DOHH2 (cell line): Measurements from ENCODE around the gene FREM2.

Source experiments
- H3F3A ChIP-seq: fragments of 200-600 bp; sonication (generic), shearing (Covaris generic); 2 replicates; pipeline ENCODE4 v1.6.0; 2016; ENCODE audit warnings: antibody characterized with exemption, mild to moderate bottlenecking; ENCODE audit not compliant: control insufficient read depth, insufficient read depth
- H3K27ac ChIP-seq: fragments of 200-600 bp; sonication (generic); 2 replicates; pipeline ENCODE4 v1.5.1; 2014; ENCODE audit warnings: low read depth, mild to moderate bottlenecking, low read length, moderate library complexity
- H3K27me3 ChIP-seq: fragments of 200-600 bp; sonication (generic); 2 replicates; pipeline ENCODE4 v1.6.1; 2014; ENCODE audit warnings: mild to moderate bottlenecking, low read length, mixed read lengths; ENCODE audit not compliant: control insufficient read depth
- H3K36me3 ChIP-seq: fragments of 200-600 bp; sonication (generic); 2 replicates; pipeline ENCODE4 v1.6.1; 2014; ENCODE audit warnings: mild to moderate bottlenecking, low read length, moderate library complexity, mixed read lengths; ENCODE audit not compliant: control insufficient read depth
- H3K4me1 ChIP-seq: fragments of 200-600 bp; sonication (generic); 2 replicates; pipeline ENCODE4 v1.6.1; 2014; ENCODE audit warnings: mild to moderate bottlenecking, low read length, mixed read lengths; ENCODE audit not compliant: control insufficient read depth
- H3K4me2 ChIP-seq: fragments of 200-600 bp; sonication (generic); 2 replicates; pipeline ENCODE4 v1.6.0; 2014; ENCODE audit warnings: mild to moderate bottlenecking, low read length, moderate library complexity
- H3K4me3 ChIP-seq: fragments of 200-600 bp; sonication (generic); 2 replicates; pipeline ENCODE4 v1.5.1; 2014; ENCODE audit warnings: mild to moderate bottlenecking, low read length, mixed read lengths
- H3K79me2 ChIP-seq: fragments of 200-600 bp; sonication (generic); 2 replicates; pipeline ENCODE4 v1.6.1; 2014; ENCODE audit warnings: mild to moderate bottlenecking, low read length, mixed read lengths; ENCODE audit not compliant: control insufficient read depth
- H3K9me2 ChIP-seq: fragments of 200-600 bp; sonication (generic); replicated peaks from 2 replicates; pipeline ENCODE4 v1.6.1; 2014; ENCODE audit warnings: mild to moderate bottlenecking, low read length, mixed read lengths; ENCODE audit not compliant: control insufficient read depth
- H3K9me3 ChIP-seq: fragments of 200-600 bp; sonication (generic); 2 replicates; pipeline ENCODE4 v1.6.1; 2014; ENCODE audit warnings: antibody characterized with exemption, low read length, mixed read lengths; ENCODE audit not compliant: control insufficient read depth, insufficient read depth
- H4K20me1 ChIP-seq: fragments of 200-600 bp; sonication (generic); 2 replicates; pipeline ENCODE4 v1.6.0; 2014; ENCODE audit warnings: low read depth, mild to moderate bottlenecking, antibody characterized with exemption, low read length, moderate library complexity; ENCODE audit not compliant: control insufficient read depth, insufficient read depth
- EZH2phosphoT487 ChIP-seq: fragments of 200-600 bp; sonication (generic); IDR thresholded peaks from 2 replicates; pipeline ENCODE4 v1.6.1; 2017; ENCODE audit warnings: borderline replicate concordance, mild to moderate bottlenecking, antibody characterized with exemption, low read length, moderate library complexity, mixed read lengths
- TF ChIP-seq, protein P1 (sequence below): fragments of 200-600 bp; sonication (generic); IDR thresholded peaks from one replicate; pipeline ENCODE4 v1.5.1; 2014; ENCODE audit warnings: antibody characterized with exemption, mild to moderate bottlenecking, low read depth, low read length; ENCODE audit not compliant: poor library complexity, severe bottlenecking

The FREM2 gene

DNA sequence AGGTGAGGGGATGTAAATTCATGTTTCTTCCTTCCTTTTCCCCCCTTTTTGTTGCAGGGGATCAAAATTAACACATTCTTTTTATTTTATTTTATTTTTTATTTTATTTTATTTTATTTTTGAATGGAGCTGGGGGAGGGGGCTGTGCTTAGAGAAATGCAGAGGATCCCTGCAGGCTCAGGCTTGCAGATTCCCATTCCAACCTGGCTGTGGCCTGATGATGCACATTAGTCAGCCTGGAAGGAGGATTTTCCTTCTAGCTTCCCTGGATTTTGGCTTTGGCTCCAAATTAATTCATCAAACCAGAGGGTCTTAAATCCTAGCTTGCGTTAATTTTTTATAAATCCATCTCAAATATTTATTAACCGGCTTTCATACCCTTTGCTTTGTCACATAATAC is 67.0 kb downstream of the FREM2 start:
- Histone ChIP-seq H3K9me3 (no peaks in the 10 kb centered on the region), H3K79me2 (no peaks in the 10 kb centered on the region), H3K9me2 (no peaks in the 10 kb centered on the region), H3K27ac (no peak overlapping the region), H3K36me3 (no peaks in the 10 kb centered on the region), H3K4me3 (no peak overlapping the region), H3K4me2 (no peak overlapping the region), H3F3A (no peaks in the 10 kb centered on the region), H4K20me1 (no peaks in the 10 kb centered on the region), H3K27me3 (peaks cover 17% of the 10 kb centered on the region; the same call in 1 of the 2 replicates), H3K4me1 (no peaks in the 10 kb centered on the region)
- no peak for TF ChIP-seq EZH2phosphoT487
- TF ChIP-seq, protein P1, sequence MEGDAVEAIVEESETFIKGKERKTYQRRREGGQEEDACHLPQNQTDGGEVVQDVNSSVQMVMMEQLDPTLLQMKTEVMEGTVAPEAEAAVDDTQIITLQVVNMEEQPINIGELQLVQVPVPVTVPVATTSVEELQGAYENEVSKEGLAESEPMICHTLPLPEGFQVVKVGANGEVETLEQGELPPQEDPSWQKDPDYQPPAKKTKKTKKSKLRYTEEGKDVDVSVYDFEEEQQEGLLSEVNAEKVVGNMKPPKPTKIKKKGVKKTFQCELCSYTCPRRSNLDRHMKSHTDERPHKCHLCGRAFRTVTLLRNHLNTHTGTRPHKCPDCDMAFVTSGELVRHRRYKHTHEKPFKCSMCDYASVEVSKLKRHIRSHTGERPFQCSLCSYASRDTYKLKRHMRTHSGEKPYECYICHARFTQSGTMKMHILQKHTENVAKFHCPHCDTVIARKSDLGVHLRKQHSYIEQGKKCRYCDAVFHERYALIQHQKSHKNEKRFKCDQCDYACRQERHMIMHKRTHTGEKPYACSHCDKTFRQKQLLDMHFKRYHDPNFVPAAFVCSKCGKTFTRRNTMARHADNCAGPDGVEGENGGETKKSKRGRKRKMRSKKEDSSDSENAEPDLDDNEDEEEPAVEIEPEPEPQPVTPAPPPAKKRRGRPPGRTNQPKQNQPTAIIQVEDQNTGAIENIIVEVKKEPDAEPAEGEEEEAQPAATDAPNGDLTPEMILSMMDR, result no peak

DNA sequence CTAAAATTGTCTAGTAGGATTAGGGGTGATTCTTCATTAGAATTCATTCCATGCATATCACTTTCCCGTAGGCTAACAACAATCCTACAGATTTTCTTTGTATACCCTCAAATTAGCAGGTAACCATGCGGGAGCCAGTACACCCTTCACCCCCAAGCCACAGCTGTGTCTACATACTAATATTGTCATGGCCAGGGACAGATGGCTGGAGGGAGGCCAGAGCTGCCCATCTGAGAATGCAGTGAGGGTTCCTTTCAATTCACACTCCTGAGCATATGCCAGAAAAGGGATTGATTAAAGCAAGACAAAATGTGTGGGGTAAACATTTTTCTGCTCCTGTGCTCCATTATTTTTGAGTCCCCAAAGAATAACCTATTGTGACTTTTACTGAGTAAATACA is 68.9 kb downstream of the FREM2 start:
- Histone ChIP-seq H3F3A (no peaks in the 10 kb centered on the region), H3K27me3 (peaks cover 19% of the 10 kb centered on the region; the same call in 1 of the 2 replicates), H3K79me2 (no peaks in the 10 kb centered on the region), H3K4me2 (no peak overlapping the region), H3K4me3 (no peak overlapping the region), H3K27ac (no peak overlapping the region), H3K9me3 (no peaks in the 10 kb centered on the region), H4K20me1 (no peaks in the 10 kb centered on the region), H3K36me3 (no peaks in the 10 kb centered on the region), H3K4me1 (no peaks in the 10 kb centered on the region), H3K9me2 (no peaks in the 10 kb centered on the region)
- no peak for TF ChIP-seq EZH2phosphoT487
- TF ChIP-seq, protein P1, result no peak

DNA sequence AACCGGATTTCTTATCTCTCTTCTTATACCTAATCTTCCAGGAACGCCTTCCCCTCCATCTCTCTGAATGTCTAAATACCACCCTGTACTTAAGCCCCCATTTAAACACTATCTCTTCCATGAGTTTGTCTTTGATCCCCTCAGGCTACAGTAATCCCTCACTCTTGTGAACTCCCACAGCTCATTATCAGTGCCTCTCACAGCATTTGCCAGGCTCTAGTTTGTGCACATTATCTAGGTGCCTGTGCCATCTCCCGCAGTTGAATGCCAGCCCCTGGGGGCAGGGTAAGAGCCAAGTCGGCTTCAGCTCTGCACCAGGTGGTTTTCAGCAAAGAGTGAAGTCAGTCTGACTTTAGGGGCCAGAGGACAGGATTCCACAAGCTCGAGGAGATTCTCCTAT is 71.4 kb downstream of the FREM2 start:
- Histone ChIP-seq H3K9me3 (no peaks in the 10 kb centered on the region), H3K27me3 (peaks cover 19% of the 10 kb centered on the region; the same call in 1 of the 2 replicates), H3F3A (no peaks in the 10 kb centered on the region), H3K36me3 (no peaks in the 10 kb centered on the region), H3K79me2 (no peaks in the 10 kb centered on the region), H3K4me1 (no peaks in the 10 kb centered on the region), H4K20me1 (no peaks in the 10 kb centered on the region), H3K4me3 (no peak overlapping the region), H3K27ac (no peak overlapping the region), H3K4me2 (no peak overlapping the region), H3K9me2 (no peaks in the 10 kb centered on the region)
- TF ChIP-seq EZH2phosphoT487, result no peak; the same call in 1 of the 2 replicates
- TF ChIP-seq, protein P1, result no peak
